Muscle layer of colon (tissue), 2 donors: ENCODE measurements around the gene NSUN4.
"Not testable (repeated sequence)": the region's sequence is repeated elsewhere in the genome, so short reads cannot be mapped to it uniquely, and the experiment has no call there.

Source experiments
- H3K27ac ChIP-seq: one replicate; pipeline ENCODE4 v1.7.0; 2013; ENCODE audit warnings: low read depth, mild to moderate bottlenecking, low read length, moderate library complexity
- H3K27me3 ChIP-seq, 2 donors: one replicate each; pipeline ENCODE4 v1.7.0; 2013; ENCODE audit warnings: low read length in 2 of 2, mild to moderate bottlenecking in 2 of 2; ENCODE audit not compliant: insufficient read depth in 2 of 2, control insufficient read depth in 1 of 2
- H3K36me3 ChIP-seq: one replicate; pipeline ENCODE4 v1.7.0; 2013; ENCODE audit warnings: mild to moderate bottlenecking, low read length; ENCODE audit not compliant: insufficient read depth
- H3K4me1 ChIP-seq: one replicate; pipeline ENCODE4 v1.7.0; 2013; ENCODE audit warnings: mild to moderate bottlenecking, low read length; ENCODE audit not compliant: insufficient read depth
- H3K4me3 ChIP-seq, 2 donors: one replicate each; pipeline ENCODE4 v1.7.0; 2013; ENCODE audit warnings: low read length in 2 of 2, low read depth in 1 of 2, mild to moderate bottlenecking in 1 of 2, moderate library complexity in 1 of 2
- H3K9ac ChIP-seq: one replicate; pipeline ENCODE4 v1.7.0; 2013; ENCODE audit warnings: low read length
- H3K9me3 ChIP-seq: one replicate; pipeline ENCODE4 v1.7.0; 2013; ENCODE audit warnings: mild to moderate bottlenecking, low read length
- donor health status: abdominal sarcoma.
- donor health status: Adenocarcinoma of cecum.

The NSUN4 gene

DNA sequence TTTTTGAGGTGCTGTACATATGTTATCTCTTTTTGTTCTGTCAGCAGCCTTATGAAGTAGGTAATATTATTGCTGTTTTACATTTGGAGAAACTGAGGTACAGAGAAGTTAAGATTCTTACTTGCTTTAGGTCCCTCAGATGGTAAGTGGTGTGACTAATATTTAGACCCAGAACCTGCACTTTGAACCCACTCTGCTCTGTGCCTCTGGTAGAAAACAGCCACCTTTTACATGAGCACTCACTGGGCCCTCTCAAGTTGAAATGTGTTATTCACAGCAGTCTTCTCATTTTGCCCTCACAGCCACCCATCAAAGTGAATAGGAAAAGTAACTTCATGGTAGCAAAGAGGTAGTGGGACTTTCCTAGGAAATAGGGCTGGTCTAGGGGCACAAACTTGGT lies 4.7 kb downstream of the NSUN4 start:
- H3K4me3 ChIP-seq: no peak overlapping the region
- no peak overlapping the region for H3K27ac ChIP-seq
- H3K9ac ChIP-seq: no peak overlapping the region
- peaks cover 7% of the 10 kb centered on the region for H3K4me1 ChIP-seq
- peaks cover 33% of the 10 kb centered on the region for H3K36me3 ChIP-seq
- H3K27me3 ChIP-seq: no peaks in the 10 kb centered on the region
- no peaks in the 10 kb centered on the region for H3K9me3 ChIP-seq

DNA sequence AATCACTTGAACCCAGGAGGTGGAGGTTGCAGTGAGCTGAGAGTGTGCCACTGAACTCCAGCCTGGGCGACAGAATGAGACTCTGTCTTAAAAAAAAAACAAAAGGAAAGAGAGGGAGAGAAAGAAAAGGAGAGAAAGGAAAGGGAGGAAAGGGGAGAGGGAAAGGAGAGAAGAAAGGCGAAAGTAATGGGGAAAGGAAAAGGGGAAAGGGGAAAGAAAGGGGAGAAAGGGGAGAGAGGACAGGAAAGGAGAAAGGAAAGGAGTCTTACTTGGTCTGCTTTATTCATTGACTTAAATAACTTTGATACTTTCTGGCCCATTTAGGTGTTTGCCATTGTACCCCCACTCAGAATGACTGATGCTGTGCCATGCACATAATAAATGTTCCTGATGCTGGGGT lies 11.8 kb downstream of the NSUN4 start:
- no peak overlapping the region for H3K9ac ChIP-seq
- H3K4me3 ChIP-seq: no peak overlapping the region
- H3K9me3 ChIP-seq: no peaks in the 10 kb centered on the region
- H3K36me3 ChIP-seq: peaks cover 35% of the 10 kb centered on the region
- H3K4me1 ChIP-seq: no peaks in the 10 kb centered on the region
- no peaks in the 10 kb centered on the region for H3K27me3 ChIP-seq
- no peak overlapping the region for H3K27ac ChIP-seq

DNA sequence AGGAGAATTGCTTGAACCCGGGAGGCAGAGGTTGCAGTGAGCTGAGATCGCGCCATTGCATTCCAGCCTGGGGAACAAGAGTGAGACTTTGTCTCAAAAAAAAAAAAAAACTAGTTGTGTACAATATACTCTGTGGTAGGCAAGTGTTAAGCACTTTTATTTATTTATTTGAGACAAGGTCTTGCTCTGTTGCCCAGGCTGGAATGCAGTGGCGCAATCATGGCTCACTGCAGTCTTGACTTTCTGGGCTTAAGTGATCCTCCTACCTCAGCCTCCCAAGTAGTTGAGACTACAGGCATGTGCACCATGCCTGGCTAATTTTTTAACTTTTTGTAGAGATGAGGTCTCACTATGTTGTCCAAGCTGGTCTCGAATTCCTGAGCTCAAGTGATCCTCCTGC lies 15.3 kb downstream of the NSUN4 start:
- H3K27me3 ChIP-seq, H3K9me3 ChIP-seq, H3K9ac ChIP-seq, H3K27ac ChIP-seq, H3K4me1 ChIP-seq, H3K4me3 ChIP-seq: not testable (repeated sequence)
- H3K36me3 ChIP-seq: peaks cover 26% of the 10 kb centered on the region

DNA sequence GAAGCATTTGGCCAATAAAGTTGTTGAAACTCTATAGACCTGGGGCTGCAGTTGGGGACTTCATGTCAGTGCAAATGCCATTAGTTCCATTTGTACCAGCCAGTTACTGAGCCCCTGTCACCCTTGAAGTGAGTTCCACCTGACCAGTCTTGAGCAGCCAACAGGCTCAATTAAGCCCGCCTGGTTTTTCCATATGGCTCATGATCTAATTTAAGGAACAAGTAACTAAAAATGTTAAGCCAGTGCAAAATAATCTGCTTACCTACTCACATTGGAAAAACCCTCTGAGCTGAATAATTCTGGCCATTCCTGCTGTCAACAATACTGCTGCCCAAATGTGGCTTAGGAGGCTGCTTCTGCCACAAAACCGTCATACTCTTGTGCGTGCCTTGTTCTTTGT lies 21.6 kb downstream of the NSUN4 start:
- Histone ChIP-seq H3K27me3 (no peaks in the 10 kb centered on the region), H3K36me3 (peaks cover 42% of the 10 kb centered on the region), H3K4me3 (no peak overlapping the region), H3K9ac (no peak overlapping the region), H3K4me1 (no peaks in the 10 kb centered on the region), H3K27ac (no peak overlapping the region), H3K9me3 (no peaks in the 10 kb centered on the region)

DNA sequence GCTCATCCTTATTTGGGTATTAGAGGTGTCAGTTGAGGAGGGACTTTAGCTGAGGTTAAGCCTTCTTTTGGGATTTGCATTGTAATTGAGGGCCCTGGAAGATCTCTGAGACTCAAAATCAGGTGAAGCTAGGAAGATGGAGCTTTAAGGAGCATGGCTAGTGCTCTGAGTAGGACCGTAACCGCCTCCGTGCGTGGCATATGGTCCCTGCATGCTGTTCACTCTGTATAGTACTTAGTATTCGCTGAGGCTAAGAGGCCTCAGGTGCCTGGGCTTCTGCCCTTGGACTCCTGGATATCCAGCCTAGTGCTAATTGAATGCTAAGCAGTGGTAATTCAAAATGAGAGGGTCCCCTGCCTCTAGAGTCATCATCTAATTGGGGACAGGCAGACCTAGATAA lies 22.5 kb downstream of the NSUN4 start:
- no peak overlapping the region for H3K9ac ChIP-seq
- H3K4me3 ChIP-seq: no peak overlapping the region
- H3K9me3 ChIP-seq: no peaks in the 10 kb centered on the region
- no peaks in the 10 kb centered on the region for H3K27me3 ChIP-seq
- H3K4me1 ChIP-seq: no peaks in the 10 kb centered on the region
- no peak overlapping the region for H3K27ac ChIP-seq
- H3K36me3 ChIP-seq: peaks cover 43% of the 10 kb centered on the region

DNA sequence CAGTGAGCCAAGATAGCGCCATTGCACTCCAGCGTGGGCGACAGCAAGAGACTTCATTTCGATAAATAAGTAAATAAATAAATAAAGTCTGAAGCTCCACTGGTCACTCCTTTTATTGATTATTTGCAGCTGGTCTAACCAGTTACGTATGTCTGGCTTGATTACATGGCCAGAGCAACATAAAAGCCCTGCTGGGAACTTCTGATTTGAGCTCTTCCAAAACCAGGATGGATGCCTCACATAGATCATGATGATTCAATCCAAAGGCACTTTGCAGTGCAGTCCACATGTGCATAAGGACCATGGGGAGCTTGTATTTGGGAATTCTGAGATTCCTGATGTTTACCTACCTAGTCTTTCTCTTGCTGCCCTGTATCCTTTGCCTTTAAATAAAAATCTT lies 24.0 kb downstream of the NSUN4 start:
- no peak overlapping the region for H3K4me3 ChIP-seq
- H3K9me3 ChIP-seq: no peaks in the 10 kb centered on the region

DNA sequence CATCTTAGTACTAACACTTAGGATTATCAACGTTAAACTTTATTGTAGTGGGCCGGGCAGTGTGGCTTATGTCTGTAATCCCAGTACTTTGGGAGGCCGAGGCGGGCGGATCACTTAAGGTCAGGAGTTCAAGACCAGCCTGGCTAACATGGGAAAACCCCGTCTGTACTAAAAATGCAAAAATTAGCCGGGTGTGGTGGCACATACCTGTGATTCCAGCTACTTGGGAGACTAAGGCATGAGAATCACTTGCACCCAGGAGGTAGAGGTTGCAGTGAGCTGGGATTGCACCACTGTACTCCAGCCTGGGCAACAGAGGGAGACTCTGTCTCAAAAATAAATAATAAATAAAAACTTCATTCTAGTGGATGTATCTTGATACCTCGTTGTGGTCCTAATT lies 25.2 kb downstream of the NSUN4 start:
- not testable (repeated sequence) for H3K9ac ChIP-seq, H3K27ac ChIP-seq, H3K4me1 ChIP-seq, H3K9me3 ChIP-seq, H3K27me3 ChIP-seq, H3K4me3 ChIP-seq
- peaks cover 45% of the 10 kb centered on the region for H3K36me3 ChIP-seq

More for the DNA sequence above, 24.0 kb downstream of the NSUN4 start:
- H3K4me1 ChIP-seq: no peaks in the 10 kb centered on the region
- peaks cover 51% of the 10 kb centered on the region for H3K36me3 ChIP-seq
- H3K27ac ChIP-seq: no peak overlapping the region
- no peak overlapping the region for H3K9ac ChIP-seq
- H3K27me3 ChIP-seq: no peaks in the 10 kb centered on the region

DNA sequence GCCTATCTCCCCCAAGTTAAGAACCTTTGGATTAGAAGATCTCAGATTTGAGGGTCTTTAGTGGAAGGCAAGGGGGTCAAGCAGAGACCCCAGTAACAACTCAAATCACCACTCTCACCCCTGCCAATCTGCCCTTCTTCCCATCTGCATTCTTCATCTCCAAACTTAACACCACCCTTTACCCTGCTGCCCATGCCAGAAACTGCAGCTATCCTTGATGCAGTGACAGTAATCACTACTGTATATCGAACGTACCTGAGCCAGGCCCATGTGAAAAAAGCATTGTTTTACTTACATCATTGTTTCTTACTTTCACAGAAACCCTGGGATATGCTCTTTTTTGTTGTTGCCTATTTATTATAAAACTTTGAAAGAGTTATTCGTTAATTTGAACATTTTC lies 26.5 kb downstream of the NSUN4 start:
- H3K36me3 ChIP-seq: peaks cover 32% of the 10 kb centered on the region
- H3K27ac ChIP-seq: no peak overlapping the region
- H3K4me1 ChIP-seq: no peaks in the 10 kb centered on the region
- no peak overlapping the region for H3K9ac ChIP-seq
- H3K4me3 ChIP-seq: no peak overlapping the region
- no peaks in the 10 kb centered on the region for H3K27me3 ChIP-seq
- no peaks in the 10 kb centered on the region for H3K9me3 ChIP-seq

DNA sequence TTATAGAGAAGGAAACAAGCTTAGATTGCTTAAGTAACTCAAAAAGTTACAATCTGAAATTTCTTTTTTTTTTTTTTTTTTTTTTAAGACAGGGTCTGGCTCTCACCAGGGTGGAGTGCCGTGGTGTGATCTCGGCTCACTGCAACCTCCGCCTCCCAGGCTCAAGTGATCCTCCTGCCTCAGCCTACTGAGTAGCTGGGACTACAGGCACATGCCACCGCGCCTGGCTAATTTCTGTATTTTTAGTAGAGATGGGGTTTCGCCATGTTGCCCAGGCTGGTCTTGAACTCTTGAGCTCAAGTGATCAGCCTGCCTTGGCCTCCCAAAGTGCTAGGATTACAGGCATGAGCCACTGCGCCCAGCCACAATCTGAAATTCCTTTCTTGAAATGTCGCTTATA lies 27.1 kb downstream of the NSUN4 start:
- H3K36me3 ChIP-seq: peaks cover 26% of the 10 kb centered on the region

DNA sequence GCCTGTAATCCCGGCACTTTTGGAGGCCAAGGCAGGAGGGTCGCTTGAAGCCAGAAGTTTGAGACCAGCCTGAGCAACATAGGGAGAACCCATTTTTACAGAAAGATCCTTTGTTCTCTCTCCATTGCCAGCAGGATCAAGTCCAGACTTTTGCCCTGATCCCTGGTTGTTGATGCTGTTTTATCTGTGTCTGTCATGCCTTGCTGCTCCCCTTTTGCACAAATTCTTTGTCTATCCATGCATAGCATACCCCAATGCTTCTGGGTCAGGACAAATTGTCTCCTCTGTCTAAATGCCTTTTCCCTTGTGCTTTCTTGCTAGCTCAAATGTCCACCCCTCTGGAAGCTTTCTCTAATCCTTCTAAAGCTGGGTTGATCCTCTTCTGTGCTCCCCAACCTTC lies 28.2 kb downstream of the NSUN4 start:
- no peaks in the 10 kb centered on the region for H3K9me3 ChIP-seq
- H3K27me3 ChIP-seq: no peaks in the 10 kb centered on the region
- H3K36me3 ChIP-seq: peaks cover 17% of the 10 kb centered on the region
- no peak overlapping the region for H3K9ac ChIP-seq
- H3K4me3 ChIP-seq: no peak overlapping the region
- H3K27ac ChIP-seq: no peak overlapping the region
- no peaks in the 10 kb centered on the region for H3K4me1 ChIP-seq

More for the DNA sequence above, 27.1 kb downstream of the NSUN4 start:
- H3K27ac ChIP-seq, H3K4me3 ChIP-seq, H3K27me3 ChIP-seq, H3K4me1 ChIP-seq, H3K9ac ChIP-seq, H3K9me3 ChIP-seq: not testable (repeated sequence)

DNA sequence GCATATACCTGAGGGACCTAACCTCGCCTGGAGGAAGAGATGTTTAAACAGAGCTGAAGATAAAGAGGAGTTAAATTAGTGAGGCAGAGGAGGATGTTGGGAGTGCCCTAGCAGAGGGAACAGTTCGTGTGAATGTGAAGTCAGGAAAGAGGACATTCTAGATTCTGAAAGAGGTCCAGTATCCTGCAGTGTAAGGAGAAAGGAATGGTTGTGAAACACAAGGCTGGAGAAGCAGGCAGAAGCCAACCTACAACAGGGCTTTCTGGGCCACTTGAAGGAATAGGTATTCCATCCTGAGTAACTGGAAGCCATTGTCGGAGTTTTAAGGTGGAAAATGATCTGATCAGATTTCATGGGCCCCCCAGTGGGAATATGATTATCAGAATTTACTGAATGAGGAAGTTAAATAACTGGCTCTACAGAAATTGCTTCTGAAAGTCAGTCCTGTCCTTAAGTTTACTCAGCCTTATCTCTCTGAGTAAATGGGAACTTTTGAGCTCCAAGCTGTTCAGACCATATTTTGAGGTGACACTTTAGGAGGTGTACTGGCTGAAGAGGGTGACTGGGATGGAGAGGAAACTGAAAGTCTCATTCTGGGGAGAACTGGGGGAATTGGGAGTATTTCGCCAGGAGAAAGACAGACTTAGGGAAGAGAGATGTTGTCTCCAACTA lies 29.1 kb downstream of the NSUN4 start:
- Histone ChIP-seq H3K9ac (no peak overlapping the region), H3K27me3 (no peaks in the 10 kb centered on the region), H3K9me3 (no peaks in the 10 kb centered on the region), H3K4me3 (no peak overlapping the region), H3K36me3 (peaks cover 17% of the 10 kb centered on the region), H3K27ac (no peak overlapping the region), H3K4me1 (no peaks in the 10 kb centered on the region)

DNA sequence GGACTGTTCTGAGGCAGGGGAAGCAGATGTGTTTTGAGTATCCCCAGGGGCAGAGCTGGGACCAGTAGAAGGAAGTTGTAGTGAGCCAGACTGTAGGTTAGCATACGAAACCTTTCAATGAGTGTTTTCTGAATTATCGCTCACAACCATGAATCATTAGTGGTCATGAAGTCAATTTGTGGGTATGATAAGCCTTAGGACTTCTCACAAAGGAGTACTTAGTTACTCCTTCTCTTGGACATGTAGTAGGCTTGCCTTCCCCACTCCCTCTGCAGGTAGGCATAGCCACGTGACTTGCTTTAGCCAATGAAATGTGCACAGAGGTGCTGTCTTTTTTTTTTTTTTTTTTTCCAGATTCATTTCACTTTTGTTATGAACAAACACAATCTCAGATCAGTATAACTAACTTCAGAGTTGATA lies 29.6 kb downstream of the NSUN4 start:
- H3K27me3 ChIP-seq: no peaks in the 10 kb centered on the region
- H3K4me3 ChIP-seq: no peak overlapping the region

More for the DNA sequence above, 29.6 kb downstream of the NSUN4 start:
- no peak overlapping the region for H3K9ac ChIP-seq
- H3K9me3 ChIP-seq: no peaks in the 10 kb centered on the region
- no peaks in the 10 kb centered on the region for H3K4me1 ChIP-seq
- peaks cover 17% of the 10 kb centered on the region for H3K36me3 ChIP-seq
- H3K27ac ChIP-seq: no peak overlapping the region
